MCF 10A (cell line): ENCODE data around the gene SBF2. TPM values are rescaled to one million over a fixed set of nuclear protein-coding genes. Genes with fewer than 3 reads are reported as not detected.

ENCODE experiments used
- BruUV-seq: library from RNA; stranded (reverse); fragments of 400-500 nt; replicated peaks from 2 replicates; lab custom pipeline; 2021; lab: Mats Ljungman, UMichigan
- CTCF ChIA-PET: fragments of 300-600 bp; sonication (Branson Sonifier 250); formaldehyde crosslinking; extraction: SDS; loops from one replicate; lab custom pipeline; 2021; ENCODE audit warnings: antibody characterized with exemption, inconsistent platforms; lab: Yijun Ruan, JAX
- POLR2A ChIA-PET: fragments of 300-600, 350-650 bp; sonication (Branson Sonifier 250); formaldehyde crosslinking; extraction: SDS; loops from one replicate; lab custom pipeline; 2020; ENCODE audit warnings: antibody characterized with exemption, inconsistent platforms; lab: Yijun Ruan, JAX
- DNase-seq: peaks from one replicate; pipeline ENCODE4 v3.0.0-alpha.2; 2018; ENCODE audit not compliant: unreplicated experiment
- H3K27ac Mint-ChIP-seq: one replicate; pipeline ENCODE4 v1.8.0; 2022; ENCODE audit warnings: mild to moderate bottlenecking, low read depth, mixed read lengths; ENCODE audit not compliant: unreplicated experiment
- H3K27me3 Mint-ChIP-seq: one replicate; pipeline ENCODE4 v1.8.0; 2022; ENCODE audit warnings: mixed read lengths; ENCODE audit not compliant: insufficient read depth, unreplicated experiment
- H3K36me3 Mint-ChIP-seq: one replicate; pipeline ENCODE4 v1.8.0; 2022; ENCODE audit warnings: mild to moderate bottlenecking, moderate library complexity, mixed read lengths; ENCODE audit not compliant: insufficient read depth, unreplicated experiment
- H3K4me1 Mint-ChIP-seq: one replicate; pipeline ENCODE4 v1.8.0; 2022; ENCODE audit warnings: mixed read lengths; ENCODE audit not compliant: insufficient read depth, unreplicated experiment
- H3K4me3 Mint-ChIP-seq: one replicate; pipeline ENCODE4 v1.8.0; 2022; ENCODE audit warnings: mild to moderate bottlenecking, moderate library complexity, mixed read lengths; ENCODE audit not compliant: unreplicated experiment
- H3K9me3 Mint-ChIP-seq: one replicate; pipeline ENCODE4 v1.8.0; 2022; ENCODE audit warnings: mixed read lengths; ENCODE audit not compliant: unreplicated experiment
- intact Hi-C: fragments of 100-400 bp; cut with micrococcal nuclease; formaldehyde crosslinking; loops from 2 replicates; pipeline ENCODE4 v1.14.1; 2022
- total RNA-seq: library from RNA; stranded (reverse); gene quantifications from 2 replicates; pipeline ENCODE4 v1.2.3, GENCODE V29; 2022
- TF ChIP-seq, protein P1 (sequence below): fragments of 200-600 bp; IDR thresholded peaks from one replicate; pipeline ENCODE4 v1.8.0; 2022; ENCODE audit warnings: antibody characterized with exemption, mild to moderate bottlenecking; ENCODE audit not compliant: unreplicated experiment

Gene SBF2
- total RNA-seq, 1 experiment from 2014 or later, result 28.3 TPM

DNA sequence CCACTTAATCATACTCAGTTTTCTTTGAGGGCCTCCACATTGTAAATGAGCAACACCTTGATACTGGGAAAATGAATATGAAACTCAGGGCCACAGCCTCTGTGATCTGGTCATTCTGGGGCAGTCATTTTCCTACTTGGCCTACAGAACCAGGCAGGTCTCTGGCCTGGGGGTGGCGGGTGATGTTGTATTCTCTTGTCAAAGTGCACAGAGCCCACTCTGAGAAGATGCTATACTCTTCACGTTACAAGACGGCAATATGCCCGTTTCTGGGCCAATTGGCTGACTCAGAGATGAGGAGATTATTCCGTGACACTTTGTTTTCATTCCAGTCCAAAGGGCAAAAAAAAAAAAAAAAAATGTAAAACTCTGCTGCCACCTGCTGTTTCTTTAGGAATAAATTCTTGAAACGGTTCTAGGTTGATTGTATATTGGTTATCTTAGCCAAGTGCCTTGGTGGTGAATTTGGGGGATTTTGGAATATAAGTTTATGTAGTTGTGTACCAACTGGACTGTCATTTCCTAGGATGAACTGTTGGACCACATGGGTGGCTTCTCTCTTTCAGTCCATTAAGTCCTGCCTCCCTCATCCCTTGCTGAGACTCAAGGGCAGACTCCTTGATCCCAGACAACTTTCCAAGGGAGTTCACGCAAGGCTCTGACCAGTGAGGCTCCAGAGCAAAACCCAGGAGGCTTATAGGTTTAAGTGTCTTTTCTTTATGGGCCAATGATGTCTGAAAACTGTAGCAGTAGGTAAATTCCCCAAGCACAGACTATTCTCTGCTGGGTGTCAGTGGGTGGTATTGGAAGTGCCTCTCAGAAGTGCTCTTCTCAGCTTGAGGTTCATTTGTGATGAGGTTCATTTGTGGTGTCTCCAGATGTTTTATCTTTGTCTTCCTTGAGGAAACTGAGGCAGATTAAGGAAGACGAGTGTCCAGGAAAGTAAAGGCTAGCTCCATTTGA lies 29.1 kb upstream of the SBF2 start:
- H3K36me3 Mint-ChIP-seq, result no peaks in the 10 kb centered on the region
- H3K4me3 Mint-ChIP-seq, result no peak overlapping the region
- no peaks in the 10 kb centered on the region for H3K27me3 Mint-ChIP-seq
- POLR2A ChIA-PET, result interaction anchor here (0.6 to 7.0 kb wide), 11 partner anchors 14 to 862 kb away, joined by 3 to 82 read pairs (median 3); partner anchors contain the start of genes ADM and ZNF143
- intact Hi-C loops, result loop anchor here (1.0 to 5.0 kb wide), 6 partner anchors 142 to 711 kb away; no protein-coding TSS in a partner anchor
- H3K27ac Mint-ChIP-seq, result peak overlapping the region; percentile 54
- H3K4me1 Mint-ChIP-seq, result peaks cover 20% of the 10 kb centered on the region
- no peaks in the 10 kb centered on the region for H3K9me3 Mint-ChIP-seq
- BruUV-seq, result no TSS peak
- CTCF ChIA-PET, result interaction anchor here (0.5 to 4.7 kb wide), 33 partner anchors 8 to 570 kb away, joined by 3 to 50 read pairs (median 4); no protein-coding TSS in a partner anchor
- peak; percentile 87 for DNase-seq
- TF ChIP-seq, protein P1, sequence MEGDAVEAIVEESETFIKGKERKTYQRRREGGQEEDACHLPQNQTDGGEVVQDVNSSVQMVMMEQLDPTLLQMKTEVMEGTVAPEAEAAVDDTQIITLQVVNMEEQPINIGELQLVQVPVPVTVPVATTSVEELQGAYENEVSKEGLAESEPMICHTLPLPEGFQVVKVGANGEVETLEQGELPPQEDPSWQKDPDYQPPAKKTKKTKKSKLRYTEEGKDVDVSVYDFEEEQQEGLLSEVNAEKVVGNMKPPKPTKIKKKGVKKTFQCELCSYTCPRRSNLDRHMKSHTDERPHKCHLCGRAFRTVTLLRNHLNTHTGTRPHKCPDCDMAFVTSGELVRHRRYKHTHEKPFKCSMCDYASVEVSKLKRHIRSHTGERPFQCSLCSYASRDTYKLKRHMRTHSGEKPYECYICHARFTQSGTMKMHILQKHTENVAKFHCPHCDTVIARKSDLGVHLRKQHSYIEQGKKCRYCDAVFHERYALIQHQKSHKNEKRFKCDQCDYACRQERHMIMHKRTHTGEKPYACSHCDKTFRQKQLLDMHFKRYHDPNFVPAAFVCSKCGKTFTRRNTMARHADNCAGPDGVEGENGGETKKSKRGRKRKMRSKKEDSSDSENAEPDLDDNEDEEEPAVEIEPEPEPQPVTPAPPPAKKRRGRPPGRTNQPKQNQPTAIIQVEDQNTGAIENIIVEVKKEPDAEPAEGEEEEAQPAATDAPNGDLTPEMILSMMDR, result peak; percentile 43

DNA sequence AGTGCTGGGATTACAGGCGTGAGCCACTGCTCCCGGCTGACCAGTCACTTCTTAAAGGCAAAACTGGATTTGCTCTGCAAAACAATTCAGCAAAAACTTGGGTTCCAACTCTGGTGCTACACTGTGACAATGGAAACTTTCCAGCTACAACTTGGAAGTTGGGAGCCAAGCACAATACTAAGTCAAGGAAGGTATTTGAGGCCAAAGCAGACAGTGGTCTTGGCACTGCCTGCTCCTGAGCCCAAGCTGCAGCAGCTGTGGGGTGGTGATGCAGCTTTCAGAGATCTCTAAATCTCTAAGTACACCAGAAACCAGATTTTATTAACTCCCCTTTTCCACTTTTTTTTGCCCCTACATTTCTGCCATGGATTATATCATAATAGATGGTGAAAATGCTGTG lies 28.4 kb upstream of the SBF2 start:
- BruUV-seq, result no TSS peak
- intact Hi-C loops, result loop anchor here (2.0 to 5.0 kb wide), 4 partner anchors 142 to 710 kb away; no protein-coding TSS in a partner anchor
- DNase-seq, result no peak
- Mint-ChIP-seq H3K4me1 (peaks cover 18% of the 10 kb centered on the region), H3K27me3 (no peaks in the 10 kb centered on the region), H3K36me3 (no peaks in the 10 kb centered on the region), H3K4me3 (no peak overlapping the region), H3K27ac (peak overlapping the region; percentile 54), H3K9me3 (no peaks in the 10 kb centered on the region)
- TF ChIP-seq, protein P1, result no peak
- POLR2A ChIA-PET, result interaction anchor here (0.6 to 3.6 kb wide), 4 partner anchors 13 to 862 kb away, joined by 3 to 31 read pairs (median 14); partner anchors contain the start of genes ADM and ZNF143
- CTCF ChIA-PET, result interaction anchor here (0.6 to 3.1 kb wide), 13 partner anchors 9 to 858 kb away, joined by 3 to 30 read pairs (median 3); no protein-coding TSS in a partner anchor

DNA sequence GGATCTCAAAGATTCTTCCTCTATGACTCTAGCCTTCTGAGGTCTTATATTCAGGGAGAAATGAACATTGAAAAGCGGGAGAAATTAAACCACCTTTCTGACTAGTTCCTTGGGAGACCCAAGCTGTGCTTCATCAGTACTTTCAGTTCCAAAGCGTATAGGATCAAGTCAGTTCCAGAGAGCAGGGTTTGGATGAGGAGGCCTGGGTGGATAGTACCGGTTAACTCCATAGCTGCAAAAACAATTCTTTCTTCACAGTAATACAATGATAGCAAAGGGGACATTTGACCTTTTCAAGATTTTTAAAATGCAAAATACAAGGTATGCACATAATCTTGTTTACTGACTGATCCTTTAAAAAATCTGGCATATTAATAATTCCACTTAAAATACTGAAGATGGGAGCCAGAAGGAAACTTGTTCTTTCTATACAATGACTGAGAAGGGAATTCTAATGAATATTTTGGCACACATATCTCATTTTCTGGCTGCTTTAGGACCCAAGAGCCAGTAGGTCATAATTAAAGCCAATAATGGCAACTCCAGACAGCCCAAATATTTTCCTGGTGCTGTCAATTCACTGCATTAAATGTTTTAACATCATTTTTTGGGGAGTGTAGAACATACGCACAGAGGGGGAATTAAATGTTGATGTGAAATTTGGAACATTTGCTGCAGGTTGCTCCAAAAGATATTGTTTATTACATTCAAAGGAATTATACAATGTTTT lies 26.9 kb upstream of the SBF2 start:
- TF ChIP-seq, protein P1, result no peak
- Mint-ChIP-seq H3K9me3 (no peaks in the 10 kb centered on the region), H3K4me3 (no peak overlapping the region), H3K4me1 (peaks cover 12% of the 10 kb centered on the region), H3K27me3 (no peaks in the 10 kb centered on the region), H3K36me3 (no peaks in the 10 kb centered on the region), H3K27ac (no peak overlapping the region)
- POLR2A ChIA-PET, result interaction anchor here (1.0 to 3.6 kb wide), 3 partner anchors 12 to 561 kb away, joined by 4 to 31 read pairs (median 22); partner anchors contain the start of gene ADM
- DNase-seq, result no peak
- no TSS peak for BruUV-seq
- intact Hi-C loops, result loop anchor here (5.0 kb wide), 3 partner anchors 349 to 709 kb away; no protein-coding TSS in a partner anchor
- CTCF ChIA-PET, result interaction anchor here (0.5 to 3.1 kb wide), 5 partner anchors 13 to 572 kb away, joined by 3 to 30 read pairs (median 4); no protein-coding TSS in a partner anchor
